Measurements from ENCODE around the gene SLC1A1. TPM values are rescaled to one million over a fixed set of nuclear protein-coding genes. Genes with fewer than 3 reads are reported as not detected.

SLC1A1 gene
- total and polyA plus RNA-seq, 2 of the 13 experiments (the other 11 are each of a cell fraction or from before 2014, with no cell fraction given): not detected

DNA sequence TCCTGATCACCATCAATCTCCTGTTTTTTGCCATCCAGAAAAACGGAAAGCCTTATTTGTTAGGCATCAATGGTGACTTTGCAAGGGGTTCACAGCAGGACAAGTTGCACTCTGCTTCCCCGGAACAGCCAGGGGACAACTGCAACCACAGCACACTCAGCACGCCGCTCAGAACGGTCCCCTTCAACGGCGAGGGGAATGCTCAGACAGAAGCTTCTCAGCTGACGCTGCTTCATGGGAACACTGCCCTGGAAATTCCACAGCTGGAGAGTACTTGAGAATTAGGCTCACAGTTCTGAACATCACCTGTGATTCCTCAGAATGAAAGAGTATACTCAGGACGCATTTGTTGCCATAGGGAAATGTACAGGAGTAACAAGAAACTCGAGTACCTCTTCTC is 131.7 kb downstream of the SLC1A1 start (continued):
- no peak for TF ChIP-seq SYNCRIP (IDR thresholded peaks at IDR 0.05; ENCODE audit: insufficient read depth, low read depth, low read length)

DNA sequence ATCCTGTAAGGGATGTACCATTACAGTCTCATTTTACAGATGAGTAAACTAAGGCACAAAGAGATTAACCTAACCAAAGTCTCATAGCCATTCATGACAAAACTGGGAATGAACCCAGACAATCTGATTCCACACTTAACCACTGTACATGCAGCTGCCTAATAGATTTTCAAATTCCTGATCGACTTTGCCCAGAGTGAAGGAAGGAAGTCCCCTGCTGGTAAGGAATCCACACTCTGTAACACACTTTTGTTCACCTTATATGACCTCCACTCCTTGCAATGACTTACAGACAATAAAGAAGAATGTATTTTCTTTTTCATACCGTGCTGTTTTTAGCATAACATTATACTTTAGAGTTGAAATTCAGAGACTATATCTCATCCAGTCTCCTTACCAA is 140.6 kb downstream of the SLC1A1 start:
- no peak for TF ChIP-seq SIX4 (CRISPR knock-in tag; IDR thresholded peaks at IDR 0.05)
- no peak for TF ChIP-seq ZNF296 (CRISPR knock-in tag; conservative IDR thresholded peaks at IDR 0.05)
- no peak for TF ChIP-seq SIX1 (CRISPR knock-in tag; IDR thresholded peaks at IDR 0.05; ENCODE audit: borderline replicate concordance)
- no peak for TF ChIP-seq MATR3 (CRISPR knock-in tag; IDR thresholded peaks at IDR 0.05)
- TF ChIP-seq TSC22D2 (CRISPR knock-in tag; IDR thresholded peaks at IDR 0.05; ENCODE audit: borderline replicate concordance): no peak
- no peak for TF ChIP-seq BRD4 (CRISPR knock-in tag; IDR thresholded peaks at IDR 0.05)
- TF ChIP-seq NFRKB (IDR thresholded peaks at IDR 0.05): no peak
- no peak for TF ChIP-seq POGZ (CRISPR knock-in tag; IDR thresholded peaks at IDR 0.05)
- no peak for TF ChIP-seq STAG1 (CRISPR knock-in tag; IDR thresholded peaks at IDR 0.05)
- no peak for TF ChIP-seq ZNF749 (CRISPR knock-in tag; IDR thresholded peaks at IDR 0.05; ENCODE audit: borderline replicate concordance)
- no peak for TF ChIP-seq IRF2 (CRISPR knock-in tag; IDR thresholded peaks at IDR 0.05)
- no peak for TF ChIP-seq HOXA7 (CRISPR knock-in tag; IDR thresholded peaks at IDR 0.05)
- TF ChIP-seq, protein P1, sequence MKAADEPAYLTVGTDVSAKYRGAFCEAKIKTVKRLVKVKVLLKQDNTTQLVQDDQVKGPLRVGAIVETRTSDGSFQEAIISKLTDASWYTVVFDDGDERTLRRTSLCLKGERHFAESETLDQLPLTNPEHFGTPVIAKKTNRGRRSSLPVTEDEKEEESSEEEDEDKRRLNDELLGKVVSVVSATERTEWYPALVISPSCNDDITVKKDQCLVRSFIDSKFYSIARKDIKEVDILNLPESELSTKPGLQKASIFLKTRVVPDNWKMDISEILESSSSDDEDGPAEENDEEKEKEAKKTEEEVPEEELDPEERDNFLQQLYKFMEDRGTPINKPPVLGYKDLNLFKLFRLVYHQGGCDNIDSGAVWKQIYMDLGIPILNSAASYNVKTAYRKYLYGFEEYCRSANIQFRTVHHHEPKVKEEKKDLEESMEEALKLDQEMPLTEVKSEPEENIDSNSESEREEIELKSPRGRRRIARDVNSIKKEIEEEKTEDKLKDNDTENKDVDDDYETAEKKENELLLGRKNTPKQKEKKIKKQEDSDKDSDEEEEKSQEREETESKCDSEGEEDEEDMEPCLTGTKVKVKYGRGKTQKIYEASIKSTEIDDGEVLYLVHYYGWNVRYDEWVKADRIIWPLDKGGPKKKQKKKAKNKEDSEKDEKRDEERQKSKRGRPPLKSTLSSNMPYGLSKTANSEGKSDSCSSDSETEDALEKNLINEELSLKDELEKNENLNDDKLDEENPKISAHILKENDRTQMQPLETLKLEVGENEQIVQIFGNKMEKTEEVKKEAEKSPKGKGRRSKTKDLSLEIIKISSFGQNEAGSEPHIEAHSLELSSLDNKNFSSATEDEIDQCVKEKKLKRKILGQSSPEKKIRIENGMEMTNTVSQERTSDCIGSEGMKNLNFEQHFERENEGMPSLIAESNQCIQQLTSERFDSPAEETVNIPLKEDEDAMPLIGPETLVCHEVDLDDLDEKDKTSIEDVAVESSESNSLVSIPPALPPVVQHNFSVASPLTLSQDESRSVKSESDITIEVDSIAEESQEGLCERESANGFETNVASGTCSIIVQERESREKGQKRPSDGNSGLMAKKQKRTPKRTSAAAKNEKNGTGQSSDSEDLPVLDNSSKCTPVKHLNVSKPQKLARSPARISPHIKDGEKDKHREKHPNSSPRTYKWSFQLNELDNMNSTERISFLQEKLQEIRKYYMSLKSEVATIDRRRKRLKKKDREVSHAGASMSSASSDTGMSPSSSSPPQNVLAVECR (CRISPR knock-in tag; IDR thresholded peaks at IDR 0.05; ENCODE audit: borderline replicate concordance): no peak
- no peak for TF ChIP-seq MED8 (CRISPR knock-in tag; IDR thresholded peaks at IDR 0.05; ENCODE audit: insufficient replicate concordance)
- no peak for TF ChIP-seq BRCA1 (CRISPR knock-in tag; IDR thresholded peaks at IDR 0.05)
- no peak for TF ChIP-seq ZNF432 (CRISPR knock-in tag; IDR thresholded peaks at IDR 0.05; ENCODE audit: borderline replicate concordance)
- TF ChIP-seq ZNF614 (CRISPR knock-in tag; IDR thresholded peaks at IDR 0.05; ENCODE audit: borderline replicate concordance): no peak
- no peak for TF ChIP-seq YEATS4 (CRISPR knock-in tag; IDR thresholded peaks at IDR 0.05; ENCODE audit: borderline replicate concordance)
- TF ChIP-seq ZNF354B (CRISPR knock-in tag; IDR thresholded peaks at IDR 0.05): no peak
- intact Hi-C loops (cut with micrococcal nuclease; ENCODE audit: unreplicated experiment): no loop called here

More for the DNA sequence above, 140.6 kb downstream of the SLC1A1 start:
- in situ Hi-C loops (cut with HindIII; ENCODE audit: extremely low pct_ligation_motif_present, low pct_unique_long_range_greater_than_20kb): loop anchor here (25.0 kb wide), 1 partner anchor 244 kb away; no protein-coding TSS in a partner anchor
- H3K9me3 ChIP-seq (ENCODE audit: low read length): no peaks in the 10 kb centered on the region
- no peaks in the 10 kb centered on the region for H3K79me2 ChIP-seq (ENCODE audit: insufficient read depth, low read length)
- POLR2A ChIA-PET: no interaction called here
- H3K27me3 ChIP-seq (ENCODE audit: control insufficient read depth in 1 of 2, insufficient read depth in 2 of 2, low read length in 2 of 2): no peaks in the 10 kb centered on the region
- H3K4me2 ChIP-seq (ENCODE audit: low read depth, low read length): no peak overlapping the region
- H2AFZ ChIP-seq (ENCODE audit: low read length): no peak overlapping the region
- H3K9ac ChIP-seq (ENCODE audit: insufficient read depth, low read depth, low read length): no peak overlapping the region
- no peak overlapping the region for H3K27ac ChIP-seq (ENCODE audit: extremely low read length, insufficient read depth, low read length)
- H3K36me3 ChIP-seq (replicated peaks in 1 of 2; ENCODE audit: control insufficient read depth in 1 of 2, insufficient read depth in 2 of 2, low read length in 2 of 2): no peaks in the 10 kb centered on the region
- ATAC-seq (no peak), FAIRE-seq (no peak), DNase-seq (ENCODE audit: low spot score) (no peak)
- 33% methylated on average over 2 of the region's 2 CpGs for WGBS (ENCODE audit: low lambda C conversion rate)
- CTCF ChIA-PET (ENCODE audit: low intra/inter-chr PET ratio, low total read pairs): no interaction called here
- H4K20me1 ChIP-seq (ENCODE audit: insufficient read depth, low read length): no peaks in the 10 kb centered on the region
- H3K4me1 ChIP-seq (ENCODE audit: insufficient read depth, low read length): no peaks in the 10 kb centered on the region
- BruUV-seq (replicated peaks): no TSS peak
- no peak overlapping the region for H3K4me3 ChIP-seq (replicated peaks in 1 of 3; ENCODE audit: insufficient read depth in 1 of 3, low read depth in 2 of 3, low read length in 3 of 3)
